Germinal center (tissue), 1 donor: ENCODE data around the gene POU2F1.

Experiments
- DNase-seq: peaks from one replicate; pipeline ENCODE4 v3.0.0; 2012; ENCODE audit warnings: mixed read lengths, low spot score

The POU2F1 gene

DNA sequence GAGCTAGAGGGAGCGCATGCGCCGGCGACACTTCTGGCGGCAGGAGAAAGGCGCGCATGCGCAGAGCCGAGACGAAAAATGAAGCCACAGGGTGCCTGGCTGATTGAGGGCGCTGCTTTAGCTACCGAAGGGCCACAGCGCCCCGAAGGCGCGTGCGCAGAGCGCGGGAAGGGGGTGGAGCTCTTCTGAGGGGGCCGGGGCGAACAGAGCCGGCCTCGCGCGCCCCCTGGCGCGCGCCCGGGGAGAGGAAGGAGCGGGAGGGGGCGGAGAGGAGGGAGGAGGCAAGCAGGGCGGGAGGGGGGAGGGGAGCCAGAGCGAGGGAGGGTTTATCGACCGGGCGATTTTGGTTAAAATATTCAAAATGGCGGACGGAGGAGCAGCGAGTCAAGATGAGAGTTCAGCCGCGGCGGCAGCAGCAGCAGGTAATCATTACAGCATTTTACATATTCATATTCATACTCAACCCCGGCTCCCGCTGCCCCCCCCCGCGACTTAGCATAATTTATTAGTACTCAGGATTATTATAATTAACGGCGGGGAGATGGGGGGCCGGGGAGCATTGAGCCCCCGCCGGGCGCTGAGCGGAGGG, at the start of gene POU2F1:
Gene POU2F1, plus strand, starts transcription at position 350 of the 589 bp plus-strand sequence. Its CDS starts 12 bp downstream, at position 362.
- DNase-seq = peak; percentile 95

DNA sequence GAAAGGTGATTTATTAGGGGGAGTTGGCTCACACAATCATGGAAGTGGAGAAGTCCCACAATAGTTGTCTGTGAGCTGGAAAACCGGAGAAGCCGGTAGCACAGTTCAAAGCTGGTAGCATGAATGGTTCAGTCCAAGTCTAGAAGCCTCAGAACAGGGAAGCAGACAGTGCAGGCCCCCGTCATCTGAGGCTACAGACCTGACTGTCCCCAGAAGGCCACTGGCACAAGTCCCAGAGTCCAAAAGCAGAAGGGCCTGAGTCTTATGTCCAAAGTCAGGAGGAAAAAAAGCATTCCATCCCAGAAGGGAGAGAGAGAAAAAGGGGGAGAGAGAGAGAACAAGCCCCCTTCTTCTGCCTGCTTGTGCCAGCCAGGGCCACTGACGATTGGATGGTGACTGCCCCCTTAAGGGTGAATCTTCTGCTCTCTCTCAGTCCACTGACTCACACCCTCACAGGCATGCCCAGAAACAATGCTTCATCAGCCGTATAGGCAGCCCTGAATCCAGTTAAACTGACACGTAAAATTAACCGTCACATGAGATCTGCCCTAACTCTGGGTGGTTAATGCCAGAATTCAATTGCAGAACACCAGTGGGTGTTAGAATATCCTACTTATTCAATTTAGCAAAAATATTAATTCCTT, 49.3 kb upstream of the POU2F1 start:
- DNase-seq = no peak

DNA sequence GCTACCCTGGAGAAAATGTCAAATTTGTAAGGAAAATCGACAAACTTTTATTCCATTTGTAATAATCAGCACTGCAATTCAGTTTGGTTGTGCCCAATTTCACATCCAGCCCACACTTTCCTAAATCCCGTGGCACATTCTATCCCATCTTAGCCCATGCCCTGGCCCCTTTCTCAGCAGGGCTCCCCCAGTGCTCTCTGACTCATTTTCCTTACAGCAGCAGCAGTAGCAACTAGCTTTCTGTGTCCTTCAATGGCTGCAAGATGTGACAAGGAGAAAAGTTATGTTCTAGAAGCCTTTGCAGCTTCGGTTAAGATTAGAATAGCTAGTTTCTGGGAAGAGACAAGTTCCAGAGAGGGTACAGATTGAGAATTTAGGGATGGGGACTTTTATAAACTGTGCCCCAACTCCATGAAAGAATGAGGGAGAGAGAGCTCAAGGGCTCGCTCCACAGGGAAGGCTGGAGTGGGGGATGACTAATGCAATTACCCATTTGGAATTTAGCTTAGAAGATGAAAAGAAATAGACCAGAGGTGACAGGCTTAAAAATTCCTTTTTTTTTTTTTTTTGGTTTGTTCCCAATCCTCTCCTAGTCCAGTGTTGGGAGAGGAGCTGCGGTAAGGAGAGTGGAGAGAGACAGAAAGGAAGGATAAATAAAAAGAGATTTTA, 47.0 kb upstream of the POU2F1 start:
- no peak for DNase-seq

DNA sequence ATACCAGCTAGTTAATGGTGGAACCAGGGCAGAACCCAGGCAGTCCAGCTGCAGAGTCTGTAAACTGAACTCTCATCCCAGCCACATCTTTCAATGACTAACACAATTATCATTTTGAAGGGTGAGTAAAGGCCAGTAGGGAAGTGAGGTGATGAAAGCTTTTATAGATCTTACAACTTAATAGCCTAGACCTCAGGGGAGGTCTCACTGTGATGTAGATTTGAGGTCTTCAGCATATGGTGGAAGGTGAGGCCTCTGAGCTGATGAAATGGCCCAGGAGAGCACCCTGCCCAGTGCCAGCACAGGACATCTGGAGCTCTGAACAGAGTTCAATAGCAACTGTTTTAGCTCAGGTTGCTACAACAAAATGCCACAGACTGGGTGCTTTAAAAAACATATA, 44.8 kb upstream of the POU2F1 start:
- no peak for DNase-seq

DNA sequence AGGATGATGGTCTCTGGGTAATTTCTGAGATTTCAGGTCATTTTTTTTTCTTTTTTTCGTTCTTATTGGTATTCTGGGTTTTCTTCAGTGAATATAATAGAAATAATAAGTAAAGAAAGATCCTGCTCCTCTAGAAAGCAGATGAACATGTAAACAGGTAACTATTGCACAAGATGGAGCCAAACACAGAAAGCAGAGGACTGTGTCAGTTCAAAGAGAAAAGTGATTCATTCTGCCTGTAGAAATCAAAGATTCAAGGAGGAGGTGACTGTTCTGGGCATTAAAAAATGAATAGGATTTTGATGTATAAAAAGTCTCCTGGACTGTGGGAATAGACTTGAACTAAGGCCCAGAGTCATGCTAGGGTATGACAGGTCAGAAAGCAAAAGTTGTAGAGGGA, 41.9 kb upstream of the POU2F1 start:
- no peak for DNase-seq

DNA sequence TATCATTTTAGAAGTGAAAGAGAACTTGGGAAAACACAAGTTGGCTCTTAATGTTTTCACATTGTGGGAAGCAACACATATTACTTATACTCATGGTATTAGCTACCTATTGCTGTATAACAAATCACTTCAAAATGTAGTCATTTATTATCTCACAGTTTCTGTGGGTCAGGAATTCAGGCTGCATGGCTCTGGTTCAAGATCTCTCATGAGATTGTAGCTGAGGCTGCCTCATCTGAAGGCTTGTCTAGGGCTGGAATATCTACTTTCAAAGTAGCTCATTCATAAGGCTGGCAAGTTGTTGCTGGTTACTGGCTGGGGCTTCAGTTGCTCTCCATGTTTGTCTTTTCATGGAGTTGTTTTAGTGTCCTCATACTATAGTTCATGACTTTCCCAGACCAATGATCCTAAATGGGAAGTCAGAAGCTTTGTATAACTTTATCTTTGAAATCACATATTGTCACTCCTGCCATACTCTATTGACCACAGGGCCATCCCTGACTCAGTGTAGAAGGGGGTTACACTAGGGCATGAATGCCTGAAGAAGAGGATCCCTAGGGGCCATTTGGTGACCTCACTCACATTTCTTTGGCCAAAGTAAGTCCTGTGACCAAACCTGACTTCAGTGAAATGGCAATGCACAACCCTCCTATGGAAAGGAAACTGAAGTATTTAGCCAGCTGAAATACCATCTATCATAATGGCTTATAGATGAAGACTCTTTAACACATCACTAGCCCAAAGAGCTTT, 37.9 kb upstream of the POU2F1 start:
- DNase-seq = no peak

DNA sequence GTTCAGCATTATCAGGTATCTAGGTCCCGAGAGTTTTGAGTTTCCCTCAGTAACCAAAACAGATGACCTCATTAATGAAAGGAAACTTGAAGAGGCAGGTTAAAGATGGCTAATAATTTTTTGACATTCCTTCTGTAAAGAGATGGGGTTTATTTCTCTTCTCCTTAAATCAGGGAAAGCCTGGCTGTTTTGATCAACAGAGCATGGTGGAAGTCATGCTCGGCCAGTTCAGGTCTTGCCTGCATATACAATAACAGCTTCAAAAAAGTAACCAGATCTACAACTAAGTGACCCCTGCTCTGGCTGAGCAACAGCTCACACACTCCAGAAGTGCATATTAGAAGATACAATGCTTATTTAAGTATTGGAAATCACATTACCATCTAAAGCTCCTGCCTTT, 36.6 kb upstream of the POU2F1 start:
- no peak for DNase-seq

DNA sequence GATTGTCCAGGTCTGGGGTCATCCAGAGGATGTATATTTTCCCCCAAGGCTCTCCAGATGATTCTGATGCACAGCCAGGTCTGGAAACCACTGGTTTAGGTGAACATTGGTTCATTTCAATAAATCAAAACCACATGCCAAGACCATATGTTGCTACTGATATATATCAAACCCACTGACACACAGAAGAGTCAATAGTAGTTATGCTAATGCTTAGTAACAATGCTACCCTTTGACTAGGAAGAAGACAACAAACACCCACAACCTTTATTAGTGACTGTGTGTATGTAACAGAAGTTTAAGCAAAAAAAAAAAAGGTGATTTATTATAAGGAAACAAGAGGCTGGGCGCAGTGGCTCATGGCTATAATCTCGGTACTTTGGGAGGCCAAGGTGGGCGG, 35.6 kb upstream of the POU2F1 start:
- no peak for DNase-seq

DNA sequence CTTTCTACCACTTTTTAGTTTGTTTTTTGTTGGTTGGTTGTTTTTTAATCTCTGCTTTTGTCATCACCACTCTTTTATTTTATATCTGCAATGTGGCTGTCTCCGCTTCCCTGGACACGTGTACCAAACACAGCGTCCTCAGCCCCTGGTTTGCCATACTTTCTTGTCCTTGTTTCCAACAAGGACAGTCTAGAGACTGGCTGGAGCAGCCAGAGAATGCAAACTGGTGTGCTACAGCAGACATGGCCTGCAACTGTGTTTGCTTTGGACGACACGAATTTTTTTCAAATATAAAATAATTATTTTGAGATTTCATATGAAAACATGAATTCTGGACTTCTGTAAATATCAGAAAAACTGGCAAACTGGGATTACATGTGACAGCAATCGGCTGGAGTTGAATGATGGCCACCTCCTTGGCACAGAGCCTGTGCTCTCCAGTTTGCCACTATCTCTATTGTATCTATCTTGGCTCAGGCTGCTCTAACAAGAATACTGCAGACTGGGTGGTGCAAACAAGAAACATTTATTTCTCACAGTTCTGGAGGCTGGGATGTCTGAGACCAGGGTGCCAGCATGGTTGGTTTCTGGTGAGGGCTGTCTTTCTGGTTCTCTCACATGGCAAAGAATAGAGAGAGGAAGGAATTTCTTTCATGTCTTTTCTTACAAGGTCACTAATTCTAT, 34.6 kb upstream of the POU2F1 start:
- DNase-seq = no peak

DNA sequence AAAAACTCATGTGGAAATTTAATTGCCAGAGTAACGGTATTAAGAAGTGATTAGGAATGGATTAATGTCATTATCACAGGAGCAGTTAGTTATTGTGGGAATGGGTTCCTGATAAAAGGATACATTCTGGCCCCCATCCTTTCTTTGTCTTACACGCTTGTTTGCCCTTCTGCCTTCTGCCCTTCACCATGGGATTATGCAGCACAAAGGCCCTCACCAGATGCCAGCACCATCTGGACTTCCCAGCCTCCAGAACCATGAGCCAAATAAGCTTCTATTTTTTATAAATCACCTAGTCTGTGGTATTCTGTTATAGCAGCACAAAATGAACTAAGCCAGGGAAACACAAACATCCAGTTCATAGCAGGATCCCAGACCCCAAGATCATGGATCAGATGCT, 33.9 kb upstream of the POU2F1 start:
- DNase-seq = no peak

DNA sequence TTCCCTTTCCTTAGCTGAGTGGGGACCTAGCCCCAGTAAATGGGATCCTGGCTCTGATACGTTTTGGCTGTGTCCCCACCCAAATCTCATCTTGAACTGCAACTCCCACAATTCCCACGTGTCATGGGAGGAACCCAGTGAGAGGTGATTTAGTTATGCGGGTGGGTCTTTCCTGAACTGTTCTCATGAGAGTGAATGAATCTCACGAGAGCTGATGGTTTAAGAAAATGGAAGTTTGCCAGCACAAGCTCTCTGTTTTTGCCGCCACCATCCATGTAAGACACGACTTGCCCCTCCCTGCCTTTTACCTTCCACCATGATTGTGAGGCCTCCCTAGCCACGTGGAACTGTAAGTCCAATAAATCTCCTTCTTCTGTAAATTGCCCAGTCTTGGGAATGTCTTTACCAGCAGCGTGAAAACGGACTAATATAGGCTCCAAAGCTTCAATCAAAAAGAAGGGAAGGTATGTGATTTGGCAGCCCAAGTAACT, 29.9 kb upstream of the POU2F1 start:
- DNase-seq = no peak

DNA sequence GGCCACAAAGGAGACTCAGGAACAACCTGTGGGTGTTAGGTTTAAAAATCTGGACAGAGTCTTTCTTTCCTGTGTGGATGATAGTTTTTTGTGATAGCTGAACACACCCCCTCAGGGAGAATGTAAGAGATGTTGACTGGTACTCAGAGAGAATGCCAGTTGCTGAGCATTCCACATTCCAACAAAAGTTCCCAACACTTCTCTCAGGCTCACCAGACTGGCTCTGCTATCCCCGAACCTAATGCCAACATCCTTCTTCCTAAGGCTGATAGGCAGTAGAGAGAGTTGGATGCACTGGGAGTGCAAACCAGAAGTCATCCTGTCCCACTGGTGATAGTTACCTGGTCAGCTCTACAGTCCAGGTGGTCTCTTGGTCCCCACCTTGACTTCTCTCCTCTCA, 28.7 kb upstream of the POU2F1 start:
- DNase-seq = no peak

DNA sequence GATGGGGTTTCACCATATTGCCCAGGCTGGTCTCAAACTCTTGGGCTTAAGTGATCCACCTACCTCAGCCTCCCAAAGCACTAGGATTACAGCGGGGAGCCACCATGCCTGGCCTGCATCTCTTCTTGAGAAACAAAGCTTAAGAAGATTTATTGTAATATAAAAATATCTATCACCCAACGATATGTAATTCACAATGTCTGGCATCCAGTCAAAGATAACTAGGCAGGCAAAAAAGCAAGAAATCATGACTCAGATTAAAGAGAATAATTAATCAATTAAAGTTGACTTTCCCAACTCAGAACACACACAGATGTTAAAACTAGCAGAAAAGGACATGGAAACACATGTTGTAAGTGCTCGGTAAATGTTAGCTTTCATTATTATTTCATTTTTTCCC, 26.5 kb upstream of the POU2F1 start:
- DNase-seq = no peak

DNA sequence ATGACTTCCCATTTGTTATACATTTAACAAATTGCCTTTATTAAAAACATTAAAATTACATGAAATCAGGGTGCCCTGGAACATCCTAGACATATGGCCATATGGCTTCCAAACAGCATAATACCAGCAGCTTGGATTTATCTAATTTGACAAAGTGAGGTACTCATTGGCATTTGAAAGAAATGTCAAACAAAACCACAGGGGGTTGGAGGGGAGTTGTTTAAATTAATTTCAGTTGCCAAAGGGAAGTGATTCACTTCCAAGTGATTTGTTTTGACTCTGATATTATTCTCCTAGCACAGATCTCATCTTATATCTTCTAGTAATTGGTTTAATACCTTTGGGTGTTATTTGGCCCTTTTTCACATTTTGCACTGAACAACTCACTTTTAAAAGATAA, 24.5 kb upstream of the POU2F1 start:
- DNase-seq = no peak

DNA sequence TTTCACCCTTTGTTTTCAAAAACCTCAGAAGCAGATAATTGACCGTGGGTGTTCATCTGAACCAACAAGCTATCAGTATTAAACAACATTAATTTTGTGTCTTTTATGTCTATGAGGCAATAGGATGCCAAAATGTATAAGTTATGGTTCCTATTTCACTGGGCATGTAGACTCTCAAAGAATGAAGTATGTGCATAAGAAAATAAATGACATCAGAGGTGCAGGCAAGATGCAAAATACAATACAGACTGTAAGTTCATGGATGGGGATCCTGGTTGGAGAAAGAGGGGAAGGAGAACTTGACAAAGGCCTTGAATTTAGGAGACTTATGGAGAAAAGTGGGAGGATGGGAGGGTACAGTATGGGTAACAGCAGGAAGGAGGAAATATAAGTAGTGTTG, 23.4 kb upstream of the POU2F1 start:
- no peak for DNase-seq

DNA sequence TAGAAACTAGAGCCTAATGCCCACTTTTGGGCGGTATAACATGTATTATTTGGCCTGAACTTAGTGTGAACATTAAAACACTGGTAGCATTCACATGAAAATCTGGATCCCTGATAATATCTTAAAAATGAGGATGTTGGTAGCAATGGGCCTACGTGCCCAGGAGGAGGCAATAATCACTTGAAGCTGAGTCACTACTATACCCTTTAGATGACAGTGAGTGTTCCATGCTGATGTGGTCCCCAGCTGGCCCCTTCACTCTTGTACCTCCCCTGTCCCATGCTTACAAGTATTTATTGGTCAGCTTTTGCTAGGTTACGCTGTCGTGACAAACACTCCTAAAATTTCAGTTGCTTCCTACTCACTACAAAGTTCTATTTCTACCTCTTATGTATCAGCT, 23.0 kb upstream of the POU2F1 start:
- DNase-seq = no peak

DNA sequence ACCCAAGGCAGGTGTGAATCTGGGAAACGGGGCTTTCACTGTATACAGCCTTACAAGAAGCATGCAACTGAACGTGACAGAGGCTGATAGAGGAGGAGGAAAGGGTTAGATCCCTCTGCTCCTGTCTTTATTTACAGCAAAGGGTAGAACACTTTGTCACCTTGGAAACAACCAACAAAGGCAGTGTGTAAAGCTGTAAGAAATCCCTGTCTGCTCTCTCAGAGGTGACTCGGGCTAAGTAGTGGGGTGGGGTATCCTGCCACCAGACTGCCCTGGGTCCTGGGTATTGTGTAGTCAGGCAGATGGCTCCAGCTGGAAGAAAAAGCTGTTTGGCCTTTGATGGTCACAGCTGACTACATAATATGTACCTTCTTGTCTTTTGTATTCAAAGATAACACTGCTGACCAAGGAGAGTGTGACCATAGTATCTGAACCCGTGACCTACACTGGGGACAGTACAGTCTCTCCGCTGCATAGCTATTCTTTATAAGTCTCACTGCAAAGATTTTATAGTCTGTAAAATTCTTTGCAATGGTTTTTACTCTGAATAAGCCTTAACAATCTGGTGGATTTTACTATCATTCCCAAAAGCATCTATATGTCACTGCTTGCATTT, 22.1 kb upstream of the POU2F1 start:
- no peak for DNase-seq

DNA sequence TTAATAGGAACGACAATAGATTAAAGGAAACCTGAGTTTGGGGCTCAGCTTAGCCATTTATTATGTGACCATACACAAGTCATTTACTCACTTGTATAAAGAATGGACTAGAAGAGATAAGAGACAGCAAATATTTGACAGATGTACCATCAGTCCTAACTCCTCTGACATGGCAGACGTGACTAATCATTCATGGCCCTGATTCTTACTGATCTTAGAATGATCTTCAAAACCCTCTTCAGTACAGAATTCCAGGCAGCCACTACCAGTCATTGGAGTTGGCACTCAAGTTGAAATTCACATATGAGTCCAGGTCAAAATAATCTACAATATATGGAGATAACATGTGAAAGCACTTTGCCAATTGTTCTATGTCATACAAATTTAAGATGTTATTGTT, 21.0 kb upstream of the POU2F1 start:
- DNase-seq = no peak

DNA sequence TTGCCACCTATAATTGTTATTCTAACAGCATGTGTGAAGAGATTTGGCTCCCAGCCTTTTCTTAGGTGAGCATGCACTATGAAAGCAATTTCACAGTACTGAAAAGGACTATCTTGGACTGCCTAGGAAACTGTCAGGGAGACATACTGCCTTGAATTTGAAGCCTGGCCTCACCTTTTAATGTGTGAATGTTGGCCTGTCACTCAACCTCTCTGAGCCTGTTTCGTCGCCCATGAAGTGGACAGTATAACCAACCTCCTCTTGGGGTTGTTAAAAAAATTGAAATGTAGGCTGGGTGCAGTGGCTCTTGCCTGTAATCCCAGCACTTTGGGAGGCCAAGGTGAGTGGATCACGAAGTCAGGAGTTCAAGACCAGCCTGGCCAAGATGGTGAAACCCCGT, 20.4 kb upstream of the POU2F1 start:
- DNase-seq = no peak

DNA sequence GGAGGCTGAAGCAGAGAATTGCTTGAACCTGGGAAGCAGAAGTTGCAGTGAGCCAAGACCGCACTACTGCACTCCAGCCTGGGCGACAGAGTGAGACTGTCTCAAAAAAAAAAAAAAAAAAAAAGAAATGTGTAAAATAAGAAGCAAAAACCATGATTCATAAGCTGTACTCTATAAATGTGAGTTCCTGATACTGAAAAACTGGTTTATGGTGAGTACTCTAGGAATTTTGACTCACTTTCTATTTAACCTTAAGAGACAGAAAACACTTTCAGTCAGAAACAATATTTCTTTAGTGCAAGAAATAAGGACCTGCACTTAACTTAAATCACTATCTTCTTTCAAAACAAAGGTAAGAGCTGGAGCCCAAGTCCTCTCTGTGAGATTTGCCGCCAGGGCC, 19.9 kb upstream of the POU2F1 start:
- no peak for DNase-seq

DNA sequence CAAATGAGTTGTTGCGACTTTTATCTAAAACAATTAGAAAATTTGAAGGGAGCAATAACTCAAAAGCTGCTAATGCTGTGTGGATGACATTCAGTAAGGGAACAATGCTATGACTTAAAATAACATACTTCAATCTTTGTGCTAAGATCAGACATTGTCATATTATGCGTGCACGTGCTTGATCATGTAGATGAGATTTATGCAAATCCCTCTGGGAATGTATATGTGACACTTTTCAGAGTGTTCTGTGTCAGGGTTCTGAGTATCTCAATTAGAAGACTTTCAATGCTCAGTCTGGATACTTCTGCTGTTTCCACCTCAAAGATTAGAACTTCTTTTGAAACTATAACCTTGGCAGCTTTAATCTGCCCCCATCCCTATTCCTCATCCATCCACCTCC, 18.6 kb upstream of the POU2F1 start:
- DNase-seq = no peak
